LNCaP clone FGC (cell line): ENCODE results near the gene PPM1L.

Experiments
- DNase-seq: peaks from one replicate; pipeline ENCODE4 v3.0.0-alpha.2; 2011; ENCODE audit warnings: low read depth
- H3K4me3 ChIP-seq: 2 replicates; pipeline ENCODE4 v1.5.1; 2011; ENCODE audit warnings: mild to moderate bottlenecking, low read depth, low read length, control low read depth
- TF ChIP-seq, protein P1 (sequence below): IDR thresholded peaks from 2 replicates; pipeline ENCODE4 v1.5.1; 2012; ENCODE audit warnings: mild to moderate bottlenecking; ENCODE audit not compliant: control insufficient read depth, insufficient read depth; ENCODE audit errors: extremely low read depth

The PPM1L gene

DNA sequence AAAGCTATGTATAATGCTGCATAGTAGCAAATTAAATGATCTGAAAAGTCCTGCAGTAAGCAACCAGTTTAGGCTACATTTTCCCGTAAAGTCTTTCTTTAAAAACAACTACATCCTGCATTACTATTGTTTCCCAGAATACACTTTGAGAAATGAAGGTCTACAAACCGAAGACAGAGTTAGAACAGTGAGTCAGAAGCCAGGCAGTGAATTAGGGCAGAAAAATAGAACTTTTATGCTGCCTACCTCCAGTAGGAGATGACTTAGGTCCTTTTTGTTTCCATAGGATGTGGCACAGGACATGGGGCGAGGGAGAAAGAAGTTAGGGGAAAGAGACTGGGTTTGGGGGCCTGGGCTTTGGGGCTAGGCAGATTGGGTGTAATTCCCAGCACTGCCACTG lies 127.3 kb downstream of the PPM1L start:
- no peak overlapping the region for H3K4me3 ChIP-seq
- TF ChIP-seq, protein P1, sequence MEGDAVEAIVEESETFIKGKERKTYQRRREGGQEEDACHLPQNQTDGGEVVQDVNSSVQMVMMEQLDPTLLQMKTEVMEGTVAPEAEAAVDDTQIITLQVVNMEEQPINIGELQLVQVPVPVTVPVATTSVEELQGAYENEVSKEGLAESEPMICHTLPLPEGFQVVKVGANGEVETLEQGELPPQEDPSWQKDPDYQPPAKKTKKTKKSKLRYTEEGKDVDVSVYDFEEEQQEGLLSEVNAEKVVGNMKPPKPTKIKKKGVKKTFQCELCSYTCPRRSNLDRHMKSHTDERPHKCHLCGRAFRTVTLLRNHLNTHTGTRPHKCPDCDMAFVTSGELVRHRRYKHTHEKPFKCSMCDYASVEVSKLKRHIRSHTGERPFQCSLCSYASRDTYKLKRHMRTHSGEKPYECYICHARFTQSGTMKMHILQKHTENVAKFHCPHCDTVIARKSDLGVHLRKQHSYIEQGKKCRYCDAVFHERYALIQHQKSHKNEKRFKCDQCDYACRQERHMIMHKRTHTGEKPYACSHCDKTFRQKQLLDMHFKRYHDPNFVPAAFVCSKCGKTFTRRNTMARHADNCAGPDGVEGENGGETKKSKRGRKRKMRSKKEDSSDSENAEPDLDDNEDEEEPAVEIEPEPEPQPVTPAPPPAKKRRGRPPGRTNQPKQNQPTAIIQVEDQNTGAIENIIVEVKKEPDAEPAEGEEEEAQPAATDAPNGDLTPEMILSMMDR: no peak
- DNase-seq: no peak

DNA sequence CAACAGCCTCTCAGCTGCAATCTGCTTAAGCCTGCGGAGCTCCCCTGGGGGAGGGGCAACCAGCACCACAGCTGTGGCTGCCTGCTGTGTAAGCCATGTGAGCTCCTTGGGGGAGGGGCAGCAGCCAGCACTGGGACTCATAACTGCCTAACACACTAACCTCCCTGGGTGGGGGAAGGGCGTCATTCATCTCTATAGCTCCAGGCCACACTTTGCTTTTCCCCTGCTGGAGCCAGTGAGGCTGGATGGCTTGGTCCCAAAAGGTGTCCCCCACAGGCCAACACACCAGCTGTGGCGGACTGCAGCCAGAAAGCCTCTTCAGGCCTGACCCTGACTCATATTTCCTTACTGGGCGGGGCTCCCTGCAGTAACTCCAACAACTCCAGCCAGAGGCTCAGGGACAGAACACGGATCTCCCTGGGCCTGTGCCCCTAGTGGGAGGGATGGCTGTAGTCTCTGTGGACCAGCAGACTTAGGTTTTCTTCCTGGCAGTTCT lies 129.8 kb downstream of the PPM1L start:
- TF ChIP-seq, protein P1: no peak
- DNase-seq: no peak
- H3K4me3 ChIP-seq: no peak overlapping the region

DNA sequence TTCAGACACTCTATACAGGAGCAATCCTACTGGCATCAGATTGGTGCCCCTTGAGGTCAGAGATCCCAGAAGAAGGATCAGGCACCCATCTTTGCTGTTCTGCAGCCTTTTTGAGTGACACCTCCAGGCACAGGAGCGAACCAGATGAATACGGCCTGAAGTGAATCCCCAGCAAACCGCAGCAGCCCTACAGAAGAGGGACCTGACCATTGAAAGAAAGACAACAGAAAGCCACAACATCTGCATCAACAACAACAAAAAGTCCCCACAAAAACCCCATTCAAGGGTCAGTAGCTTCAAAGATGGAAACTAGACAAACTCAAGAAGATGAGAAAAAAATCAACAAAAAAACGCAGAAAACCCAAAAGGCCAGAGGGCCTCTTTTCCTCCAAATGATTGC lies 130.4 kb downstream of the PPM1L start:
- TF ChIP-seq, protein P1: no peak
- DNase-seq: no peak
- no peak overlapping the region for H3K4me3 ChIP-seq

DNA sequence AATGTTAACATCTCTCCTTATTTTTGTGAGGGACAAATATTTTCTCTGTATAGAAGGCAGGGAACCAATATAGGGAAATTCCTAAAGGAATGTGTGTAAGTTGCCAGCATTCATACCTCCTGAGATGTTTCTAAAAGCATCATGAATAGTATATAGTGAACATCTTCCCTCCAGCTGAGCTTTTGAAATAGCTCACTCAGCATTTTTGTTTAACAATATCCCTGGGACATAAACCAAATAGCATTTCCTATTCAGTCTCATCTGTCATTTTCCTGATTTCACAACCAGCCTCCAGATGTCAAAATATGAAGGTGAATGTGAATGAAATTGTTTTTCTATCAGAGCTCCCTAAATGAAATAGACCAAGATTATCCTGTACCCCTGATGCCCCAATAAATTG lies 137.2 kb downstream of the PPM1L start:
- no peak overlapping the region for H3K4me3 ChIP-seq
- no peak for DNase-seq
- TF ChIP-seq, protein P1: no peak

DNA sequence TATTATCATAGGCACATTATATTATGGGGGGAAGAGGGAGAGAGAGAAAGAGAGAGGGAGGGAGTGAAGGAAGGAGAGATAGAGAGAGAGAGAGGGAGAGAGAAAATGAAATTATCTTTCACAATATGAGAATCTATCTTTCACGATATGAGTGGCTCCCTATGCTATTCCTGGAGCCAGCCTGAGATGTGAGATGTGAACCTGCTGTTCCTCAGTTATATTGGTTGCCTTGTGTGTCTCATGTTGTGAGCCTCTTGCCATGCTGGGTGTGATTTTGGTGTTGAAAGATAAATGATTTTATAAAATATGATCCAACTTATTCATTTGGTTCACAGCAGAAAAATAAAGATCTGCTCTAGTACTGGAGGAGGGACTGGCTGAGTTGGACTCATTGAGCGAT lies 148.7 kb downstream of the PPM1L start:
- no peak overlapping the region for H3K4me3 ChIP-seq
- TF ChIP-seq, protein P1: no peak
- no peak for DNase-seq

DNA sequence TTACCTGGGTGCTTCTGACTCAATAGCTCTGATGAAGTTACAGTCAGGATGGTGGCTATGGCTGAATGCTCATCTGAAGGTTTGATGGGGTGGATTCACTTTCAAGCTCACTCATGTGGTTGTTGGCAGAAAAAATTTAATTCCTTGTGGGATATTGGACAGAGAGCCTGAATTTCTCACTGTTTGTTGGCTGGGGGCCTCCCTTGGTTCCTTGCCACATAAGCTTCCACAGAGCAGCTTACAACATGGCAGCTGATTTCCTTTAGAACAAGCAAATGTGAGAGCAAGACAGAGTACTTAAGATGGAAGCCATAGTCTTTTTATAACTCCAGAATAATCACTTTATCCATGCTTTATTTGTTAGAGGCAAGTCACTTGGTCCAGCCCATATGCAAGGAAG lies 150.6 kb downstream of the PPM1L start:
- DNase-seq: no peak
- TF ChIP-seq, protein P1: no peak
- H3K4me3 ChIP-seq: no peak overlapping the region

DNA sequence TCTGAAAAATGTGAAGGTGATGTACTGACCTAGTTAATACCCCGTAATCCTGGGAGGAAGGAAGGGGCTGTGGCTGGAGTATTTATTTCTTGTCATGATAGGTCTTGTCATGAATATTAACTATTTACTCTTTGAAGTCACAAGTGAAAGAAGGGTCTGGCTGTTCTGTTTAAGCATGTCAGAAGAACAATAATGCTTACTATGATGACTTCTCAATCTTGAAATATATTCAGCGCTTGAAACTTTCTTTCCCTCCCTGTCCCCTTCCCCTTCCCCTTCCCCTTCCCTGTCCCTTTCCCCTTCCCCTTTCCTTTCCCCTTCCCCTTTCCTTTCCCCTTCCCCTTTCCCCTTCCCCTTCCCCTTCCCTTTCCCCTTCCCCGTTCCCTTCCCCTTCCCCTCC lies 153.9 kb downstream of the PPM1L start:
- DNase-seq: no peak
- H3K4me3 ChIP-seq: no peak overlapping the region
- TF ChIP-seq, protein P1: no peak
